D341Med (cell line): ENCODE data around the gene TRIM22.
A peak's percentile ranks its signal among the peaks of the same experiment; 100 is the strongest.
"Not testable (repeated sequence)": the region's sequence is repeated elsewhere in the genome, so short reads cannot be mapped to it uniquely, and the experiment has no call there.

Experiments used
- DNase-seq: peaks from one replicate; pipeline ENCODE4 v3.0.0; 2012; ENCODE audit warnings: low spot score

Gene TRIM22, protein sequence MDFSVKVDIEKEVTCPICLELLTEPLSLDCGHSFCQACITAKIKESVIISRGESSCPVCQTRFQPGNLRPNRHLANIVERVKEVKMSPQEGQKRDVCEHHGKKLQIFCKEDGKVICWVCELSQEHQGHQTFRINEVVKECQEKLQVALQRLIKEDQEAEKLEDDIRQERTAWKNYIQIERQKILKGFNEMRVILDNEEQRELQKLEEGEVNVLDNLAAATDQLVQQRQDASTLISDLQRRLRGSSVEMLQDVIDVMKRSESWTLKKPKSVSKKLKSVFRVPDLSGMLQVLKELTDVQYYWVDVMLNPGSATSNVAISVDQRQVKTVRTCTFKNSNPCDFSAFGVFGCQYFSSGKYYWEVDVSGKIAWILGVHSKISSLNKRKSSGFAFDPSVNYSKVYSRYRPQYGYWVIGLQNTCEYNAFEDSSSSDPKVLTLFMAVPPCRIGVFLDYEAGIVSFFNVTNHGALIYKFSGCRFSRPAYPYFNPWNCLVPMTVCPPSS

DNA sequence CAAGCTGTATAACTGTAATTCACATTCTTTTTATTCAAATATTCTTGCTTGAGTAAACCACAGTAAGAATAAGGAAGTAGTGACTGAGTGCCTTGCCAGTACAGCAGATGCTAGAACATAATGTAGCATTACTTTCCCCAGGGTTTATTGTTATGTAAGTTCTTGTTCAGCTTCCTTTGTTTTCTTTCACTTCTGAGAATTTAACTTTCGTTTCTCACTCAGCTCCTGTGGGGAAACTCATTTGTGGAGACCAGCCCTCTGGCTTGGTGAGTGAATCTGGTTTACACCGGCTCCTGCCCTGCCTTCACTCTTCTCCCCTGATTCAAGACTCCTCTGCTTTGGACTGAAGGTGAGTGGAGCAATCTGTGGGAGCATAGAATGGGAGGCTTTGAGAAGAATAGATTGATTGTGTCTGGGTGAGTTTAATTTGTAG, at the start of gene TRIM22:
Gene TRIM22, plus strand, starts transcription at position 240 of the 433 bp plus-strand sequence. CDS start 6,443 bp downstream, outside the sequence.
- no peak for DNase-seq

DNA sequence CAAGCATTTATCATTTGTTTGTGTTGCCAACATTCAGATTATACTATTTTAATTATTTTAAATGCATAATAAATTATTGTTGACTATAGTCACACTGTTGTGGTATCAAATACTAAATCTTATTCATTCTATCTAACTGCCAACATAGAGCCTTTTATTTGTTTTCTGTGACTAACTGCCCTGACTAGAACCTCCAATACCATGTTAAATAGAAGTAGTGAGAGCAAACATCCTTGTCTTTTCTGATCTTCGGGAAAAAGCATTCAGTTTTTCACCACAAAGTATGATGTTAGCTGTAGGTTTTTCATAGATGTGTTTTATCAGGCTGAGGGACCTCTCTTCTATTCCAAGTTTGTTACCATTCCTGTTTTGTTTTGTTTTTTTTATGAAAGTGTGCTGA, 49.6 kb upstream of the TRIM22 start:
- no peak for DNase-seq

DNA sequence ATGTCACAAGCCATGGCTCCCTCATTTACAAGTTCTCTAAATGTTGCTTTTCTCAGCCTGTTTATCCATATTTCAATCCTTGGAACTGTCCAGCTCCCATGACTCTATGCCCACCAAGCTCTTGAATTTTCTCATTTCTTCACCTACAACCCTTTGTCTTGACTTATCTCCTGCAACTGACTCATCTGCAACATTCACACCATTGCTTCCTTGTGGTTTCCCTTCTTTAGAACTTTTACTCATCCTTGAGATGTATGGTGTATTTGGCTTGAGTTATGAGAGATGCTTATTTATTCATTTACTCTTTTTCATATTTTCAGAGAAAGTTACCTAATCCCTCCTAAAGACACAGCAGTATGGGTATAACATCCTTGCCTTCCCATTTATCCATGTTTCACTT, 46.0 kb upstream of the TRIM22 start:
- no peak for DNase-seq

DNA sequence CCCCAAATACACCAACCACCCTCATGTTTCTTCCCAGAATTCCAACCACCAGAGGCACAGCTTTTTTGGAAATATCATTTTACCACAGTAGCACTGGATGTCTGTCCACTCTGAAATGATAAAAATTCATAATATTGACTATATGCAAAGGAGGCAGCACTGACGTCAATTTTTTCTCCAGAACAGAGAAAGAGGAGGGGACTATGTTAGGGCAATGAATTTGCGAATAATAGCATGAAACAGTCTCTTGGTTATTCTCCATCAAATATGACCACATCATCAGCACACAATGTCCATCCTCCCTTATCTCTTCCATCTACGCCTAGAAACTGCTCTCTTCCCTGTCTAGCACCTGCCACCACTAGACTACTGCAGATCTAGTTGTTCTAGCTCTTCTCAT, 43.5 kb upstream of the TRIM22 start:
- DNase-seq, result no peak

DNA sequence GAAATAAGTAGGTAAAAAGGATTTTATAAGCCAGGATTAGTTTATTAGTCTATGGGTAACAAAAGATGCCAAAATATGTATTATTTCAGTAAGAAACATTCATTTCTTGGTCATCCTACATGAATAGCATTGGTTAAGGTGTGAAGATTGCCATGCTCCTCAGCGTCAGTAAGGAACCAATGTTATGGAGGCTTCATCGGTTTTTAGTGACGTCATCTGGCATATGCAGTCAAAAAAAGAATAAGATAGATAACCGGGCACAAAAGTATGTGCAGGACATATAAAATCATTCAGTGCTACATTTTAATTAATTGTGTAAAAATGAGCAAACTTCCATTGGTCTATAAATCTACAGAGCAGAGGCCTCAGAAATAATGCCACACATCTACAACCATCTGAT, 34.1 kb upstream of the TRIM22 start:
- no peak for DNase-seq

DNA sequence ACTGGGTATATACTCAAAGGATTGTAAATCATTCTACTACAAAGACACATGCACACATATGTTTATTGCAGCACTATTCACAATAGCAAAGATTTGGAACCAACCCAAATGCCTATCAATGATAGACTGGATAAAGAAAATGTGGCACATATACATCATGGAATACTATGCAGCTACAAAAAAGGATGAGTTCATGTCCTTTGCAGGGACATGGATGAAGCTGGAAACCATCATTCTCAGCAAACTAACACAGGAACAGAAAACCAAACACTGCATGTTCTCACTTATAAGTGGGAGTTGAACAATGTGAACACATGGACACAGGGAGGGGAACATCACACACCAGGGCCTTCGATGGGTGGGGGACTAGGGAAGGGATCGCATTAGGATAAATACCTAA, 32.6 kb upstream of the TRIM22 start:
- DNase-seq, result not testable (repeated sequence)

DNA sequence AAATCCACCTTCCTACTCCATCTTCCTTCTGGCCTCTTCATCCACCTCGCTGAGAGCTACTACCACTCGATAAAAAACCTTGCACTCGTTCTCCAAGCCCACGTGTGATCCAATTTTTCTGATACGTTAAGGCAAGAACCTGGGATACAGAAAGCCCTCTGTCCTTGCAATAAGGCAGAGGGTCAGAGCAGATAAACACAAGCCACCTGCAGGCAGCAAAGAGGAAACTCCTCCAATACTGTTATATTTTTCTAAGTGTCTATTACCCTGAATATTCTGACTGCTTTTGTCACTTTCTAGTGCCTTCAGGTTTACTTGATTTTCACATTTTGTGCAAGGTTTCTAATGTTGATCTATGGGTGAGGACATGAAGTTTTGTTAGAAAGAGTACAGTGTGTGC, 31.3 kb upstream of the TRIM22 start:
- no peak for DNase-seq

DNA sequence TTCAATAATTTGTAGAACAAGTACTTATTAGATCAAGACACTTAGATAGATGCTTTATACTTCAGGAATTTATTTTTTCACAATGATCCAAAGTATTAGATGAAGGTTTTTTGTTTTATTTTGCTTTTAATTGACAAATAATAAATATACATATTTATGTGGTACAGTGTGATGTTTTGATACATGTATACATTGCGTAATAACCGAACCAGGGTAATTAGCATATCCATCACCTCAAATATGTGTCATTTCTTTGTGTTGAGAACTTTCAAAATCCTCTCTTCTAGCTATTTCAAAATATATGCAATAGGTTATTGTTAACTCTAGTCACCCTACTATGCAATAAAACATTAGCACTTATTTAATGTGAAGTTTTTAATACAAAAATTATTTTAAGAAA, 26.1 kb upstream of the TRIM22 start:
- DNase-seq, result no peak

DNA sequence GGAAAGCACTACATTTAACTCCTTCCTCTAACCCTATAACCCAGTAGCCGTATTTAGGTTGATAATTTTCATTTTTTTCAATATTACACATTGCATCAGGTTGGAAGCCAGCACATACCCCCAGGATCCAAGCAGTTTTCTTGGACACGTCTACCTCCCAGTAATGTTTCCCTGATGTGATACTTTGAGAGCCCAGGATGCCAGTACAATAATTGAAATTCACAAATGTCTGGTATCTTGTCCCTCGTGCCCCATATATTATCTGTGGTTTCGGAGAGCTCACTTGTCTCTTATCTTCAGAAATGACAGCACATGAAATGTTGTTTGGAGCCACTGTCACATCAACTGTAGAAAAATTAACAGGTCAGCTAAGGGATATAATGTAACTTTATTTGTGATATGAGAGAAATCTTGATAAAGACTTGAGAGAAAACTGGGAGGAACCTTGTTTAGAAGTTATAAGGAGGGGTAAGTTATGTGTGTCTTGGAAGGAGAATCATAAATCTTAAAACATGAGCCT, 24.5 kb upstream of the TRIM22 start:
- no peak for DNase-seq

DNA sequence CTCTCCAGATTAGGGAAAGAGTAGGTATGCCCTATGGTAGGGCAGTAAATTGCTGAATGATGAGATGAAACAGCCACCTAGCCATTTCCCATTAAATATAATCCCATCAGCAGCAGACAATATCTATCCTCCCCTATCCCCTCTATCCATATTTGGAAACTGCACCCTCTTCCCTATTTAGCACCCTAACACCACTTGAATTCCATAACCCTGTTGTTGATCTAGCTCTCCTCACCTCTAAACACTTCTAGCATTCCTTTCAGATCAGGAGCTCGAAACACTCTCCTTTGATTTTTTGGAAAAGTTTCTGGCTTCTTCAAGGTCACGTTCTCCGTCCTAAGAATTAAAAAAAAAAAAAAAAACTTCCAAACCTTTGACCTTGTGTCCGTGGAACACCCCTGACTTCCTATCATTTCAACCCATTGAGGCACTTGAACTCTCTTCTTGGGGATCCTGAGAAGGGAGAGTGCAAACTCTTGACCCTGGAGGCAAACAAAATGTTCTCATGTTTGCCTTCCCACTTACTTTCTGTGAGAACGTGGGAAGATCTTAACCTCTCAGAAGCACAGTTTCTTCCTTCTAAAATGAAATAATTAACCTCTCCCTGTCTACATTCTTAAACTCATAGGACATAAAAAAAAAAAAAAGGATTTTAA, 23.7 kb upstream of the TRIM22 start:
- no peak for DNase-seq

DNA sequence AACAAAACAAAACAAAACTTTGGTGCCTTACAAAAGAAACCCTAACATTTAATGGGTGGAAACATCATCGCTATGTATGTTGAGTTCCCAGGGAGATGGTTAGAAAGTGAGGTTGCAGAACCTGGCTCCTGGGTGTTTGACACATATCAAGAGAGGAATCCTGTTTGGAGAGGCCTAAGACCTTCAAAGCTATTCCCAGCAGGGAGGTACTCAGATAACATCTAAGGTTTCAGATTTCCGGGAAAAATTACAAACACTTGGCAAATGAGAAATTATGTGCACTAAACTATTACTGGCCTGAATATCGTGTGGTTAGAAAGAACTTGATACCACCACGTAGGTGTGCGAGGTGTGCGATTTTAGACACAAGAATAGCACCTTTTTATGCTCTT, 23.2 kb upstream of the TRIM22 start:
- no peak for DNase-seq

DNA sequence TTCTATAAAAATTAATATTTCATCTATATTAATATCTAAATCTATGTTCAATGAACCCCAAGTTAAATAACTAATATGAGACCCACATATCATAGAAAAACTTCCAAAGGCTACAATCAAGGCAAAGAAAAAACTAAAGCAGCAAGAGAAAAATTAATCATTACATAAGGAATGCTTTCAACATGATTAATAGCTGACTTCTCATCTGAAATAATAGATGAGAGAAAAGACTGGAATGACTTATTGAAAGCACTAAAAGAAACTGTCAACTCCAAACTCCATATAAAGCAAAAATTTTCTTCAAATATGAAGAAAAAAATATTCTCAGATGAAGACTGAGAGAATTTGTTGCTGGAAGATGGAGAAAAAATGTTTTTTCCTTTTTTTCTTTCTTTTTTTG, 17.8 kb upstream of the TRIM22 start:
- DNase-seq, result no peak

DNA sequence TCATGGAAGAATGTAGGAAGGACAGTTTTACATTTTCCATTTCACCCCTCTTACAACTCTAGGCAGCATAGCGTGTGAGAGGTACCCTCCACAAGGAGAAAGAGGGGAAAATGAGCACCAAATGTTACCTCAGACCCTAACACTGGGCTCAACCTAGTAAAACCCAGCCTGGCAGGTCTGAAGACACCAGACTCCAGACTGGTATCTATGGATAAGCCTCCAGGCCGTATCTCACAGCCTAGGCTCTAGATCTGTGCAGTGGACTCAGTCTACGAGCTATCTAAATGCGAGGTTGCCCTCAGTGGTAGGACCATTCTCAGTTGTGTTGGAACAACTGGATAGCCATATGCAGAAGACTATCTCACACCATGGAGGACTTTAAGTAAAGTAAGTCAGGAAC, 15.2 kb upstream of the TRIM22 start:
- DNase-seq, result no peak

DNA sequence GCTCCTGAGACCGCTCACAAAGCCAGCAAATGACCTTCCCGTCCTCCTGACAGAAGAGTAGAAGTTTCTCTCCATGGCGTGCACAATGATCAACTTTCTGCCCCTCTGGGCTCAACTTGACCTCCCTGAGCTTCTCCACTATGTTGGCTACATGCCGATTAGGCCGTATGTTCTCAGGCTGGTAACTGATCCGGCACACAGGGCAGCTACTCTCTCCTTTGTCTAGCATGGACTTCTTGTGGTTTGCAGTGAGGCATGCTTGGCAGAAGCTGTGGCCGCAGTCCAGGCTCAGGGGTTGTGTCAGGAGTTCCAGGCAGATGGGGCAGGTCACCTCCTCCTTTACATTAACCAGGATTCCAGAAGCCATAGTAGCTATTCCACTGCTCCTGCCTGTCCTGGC, 9.8 kb upstream of the TRIM22 start:
- DNase-seq, result no peak

DNA sequence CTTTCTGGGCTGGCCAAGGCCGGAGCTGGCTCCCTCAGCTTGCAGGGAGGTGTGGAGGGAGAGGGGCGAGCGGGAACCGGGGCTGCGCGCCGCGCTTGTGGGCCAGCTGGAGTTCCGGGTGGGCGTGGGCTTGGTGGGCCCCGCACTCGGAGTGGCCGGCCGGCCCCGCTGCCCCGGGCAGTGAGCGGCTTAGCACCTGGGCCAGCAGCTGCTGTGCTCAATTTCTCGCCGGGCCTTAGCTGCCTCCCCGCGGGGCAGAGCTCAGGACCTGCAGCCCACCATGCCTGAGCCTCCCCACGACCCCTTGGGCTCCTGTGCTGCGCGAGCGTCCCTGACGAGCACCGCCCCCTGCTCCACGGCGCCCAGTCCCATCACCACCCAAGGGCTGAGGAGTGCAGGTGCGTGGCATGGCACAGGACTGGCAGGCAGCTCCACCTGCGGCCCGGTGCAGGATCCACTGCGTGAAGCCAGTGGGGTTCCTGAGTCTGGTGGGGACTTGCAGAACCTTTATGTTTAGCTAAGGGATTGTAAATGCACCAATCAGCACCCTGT, 6.6 kb upstream of the TRIM22 start:
- DNase-seq, result not testable (repeated sequence)

DNA sequence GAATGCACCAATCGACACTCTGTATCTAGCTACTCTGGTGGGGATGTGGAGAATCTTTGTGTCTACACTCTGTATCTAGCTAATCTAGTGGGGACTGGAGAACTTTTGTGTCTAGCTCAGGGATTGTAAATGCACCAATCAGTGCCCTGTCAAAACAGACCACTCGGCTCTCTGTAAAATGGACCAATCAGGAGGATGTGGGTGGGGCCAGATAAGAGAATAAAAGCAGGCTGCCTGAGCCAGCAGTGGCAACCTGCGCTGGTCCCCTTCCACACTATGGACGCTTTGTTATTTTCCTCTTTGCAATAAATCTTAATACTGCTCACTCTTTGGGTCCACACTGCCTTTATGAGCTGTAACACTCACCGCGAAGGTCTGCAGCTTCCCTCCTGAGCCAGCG, 6.0 kb upstream of the TRIM22 start:
- not testable (repeated sequence) for DNase-seq

DNA sequence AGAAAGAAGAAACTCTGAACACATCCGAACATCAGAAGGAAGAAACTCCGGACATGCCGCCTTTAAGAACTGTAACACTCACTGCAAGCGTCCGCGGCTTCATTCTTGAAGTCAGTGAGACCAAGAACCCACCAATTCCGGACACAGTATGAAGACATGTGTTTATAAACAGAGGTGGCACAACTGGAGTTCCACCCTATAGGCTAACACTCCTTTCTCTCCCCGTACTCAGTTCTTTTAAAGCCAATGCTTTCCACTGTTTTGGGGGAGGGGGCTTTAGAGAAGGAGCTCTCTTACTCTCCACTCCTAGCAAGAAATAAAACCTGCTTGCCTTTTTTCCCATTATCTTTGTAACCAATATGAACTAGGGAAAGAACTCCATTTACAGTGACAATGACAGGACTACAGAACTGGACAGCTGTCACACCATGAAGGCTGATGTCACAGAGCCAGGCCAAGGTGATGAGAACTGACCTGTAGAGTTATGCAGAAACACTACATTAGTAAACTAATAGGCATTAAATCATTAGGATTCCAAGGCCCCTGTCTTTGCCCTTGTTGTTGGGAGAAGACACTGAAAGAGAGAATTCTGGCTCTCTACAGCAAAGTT, 5.4 kb upstream of the TRIM22 start:
- no peak for DNase-seq

DNA sequence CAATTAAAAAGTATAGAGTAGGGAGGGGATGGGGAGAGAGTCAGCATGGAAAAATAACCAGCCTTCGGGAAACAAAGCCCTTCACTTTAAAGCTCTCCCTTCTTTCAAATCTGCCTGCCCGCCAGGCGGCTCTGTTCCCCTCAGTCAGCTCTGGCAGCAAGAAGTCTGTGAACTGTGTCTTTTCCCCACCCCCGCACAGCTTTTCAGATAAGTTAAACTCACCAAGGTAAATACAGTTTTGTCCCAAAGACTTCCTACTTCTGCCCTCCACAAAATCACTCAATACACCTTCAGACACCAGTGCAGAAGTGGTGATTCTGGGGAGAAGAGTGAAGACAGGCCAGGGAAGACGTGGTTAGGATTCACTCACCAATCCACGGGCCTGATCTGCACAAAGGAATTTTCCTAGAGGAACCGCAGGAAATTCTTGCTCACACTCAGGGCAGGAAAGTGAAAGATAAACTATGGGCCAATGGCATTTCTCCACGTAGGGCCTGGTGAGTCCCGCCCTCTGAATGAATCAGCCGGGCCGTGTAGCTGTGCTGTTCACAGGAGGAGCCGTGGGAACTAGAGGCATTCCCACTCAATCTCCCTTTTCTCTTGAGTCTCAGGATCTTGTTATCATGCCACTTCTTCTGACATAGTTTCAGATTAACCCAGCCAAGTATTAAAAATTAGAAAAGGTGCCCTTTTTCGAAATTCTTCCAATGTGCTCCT, 4.8 kb upstream of the TRIM22 start, which contains the start of gene TRIM5:
Gene TRIM5, minus strand, starts transcription at position 429 of the 717 bp plus-strand sequence. CDS start 4,897 bp downstream, outside the sequence.
- peak; percentile 31 for DNase-seq

DNA sequence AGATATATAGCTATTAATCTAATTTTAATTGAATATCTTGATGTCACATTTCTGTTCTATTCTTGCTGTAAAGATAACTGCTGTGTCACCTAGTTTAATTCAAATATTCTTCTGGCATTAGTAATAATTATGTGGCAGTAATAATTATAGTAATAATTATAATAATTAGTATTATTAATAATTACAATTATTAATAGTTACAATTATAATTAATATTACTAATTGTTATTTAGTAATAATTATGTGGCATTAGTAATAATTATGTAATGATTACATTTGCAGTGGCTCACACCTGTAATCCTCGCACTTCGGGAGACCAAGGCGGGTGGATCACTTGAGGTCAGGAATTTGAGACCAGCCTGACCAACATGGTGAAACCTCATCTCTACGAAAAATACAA, 3.2 kb upstream of the TRIM22 start:
- no peak for DNase-seq

DNA sequence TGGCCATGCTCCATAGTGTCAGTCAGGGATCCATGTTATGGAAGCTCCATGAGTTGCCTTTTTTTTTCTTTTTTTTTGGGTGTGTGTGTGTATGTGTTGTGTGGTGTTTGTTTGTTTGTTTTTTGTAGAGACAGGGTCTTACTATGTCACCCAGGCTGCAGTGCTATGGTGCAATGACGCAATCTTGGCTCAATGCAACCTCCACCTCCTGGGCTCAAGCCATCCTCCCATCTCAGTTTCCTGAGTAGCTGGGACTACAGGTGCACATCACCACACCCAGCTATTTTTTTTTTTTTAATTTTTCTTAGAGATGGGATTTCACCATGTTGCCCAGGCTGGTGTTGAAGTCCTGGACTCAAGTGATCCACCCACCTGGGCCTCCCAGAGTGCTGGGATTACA, 1.1 kb upstream of the TRIM22 start:
- no peak for DNase-seq

DNA sequence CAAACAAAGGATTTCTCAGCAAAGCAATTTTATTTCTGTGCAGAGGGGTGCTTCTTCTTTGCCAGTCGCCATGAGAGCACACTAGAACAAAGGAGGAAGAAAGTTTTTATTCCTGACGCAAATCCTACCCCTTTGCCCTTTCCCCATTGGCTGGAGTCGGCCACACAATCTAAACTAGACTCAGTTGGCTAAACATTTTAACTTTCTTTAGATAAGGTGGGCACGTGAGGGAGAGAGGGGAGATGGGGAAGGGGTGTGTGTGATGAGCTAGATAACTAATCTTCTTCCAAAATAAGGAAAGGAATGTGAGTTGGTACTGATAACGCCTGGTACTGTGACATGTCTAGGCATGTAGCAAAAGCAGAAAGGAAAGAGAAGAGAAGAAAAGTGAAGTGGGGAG, 626 bp downstream of the TRIM22 start:
- DNase-seq, result no peak

DNA sequence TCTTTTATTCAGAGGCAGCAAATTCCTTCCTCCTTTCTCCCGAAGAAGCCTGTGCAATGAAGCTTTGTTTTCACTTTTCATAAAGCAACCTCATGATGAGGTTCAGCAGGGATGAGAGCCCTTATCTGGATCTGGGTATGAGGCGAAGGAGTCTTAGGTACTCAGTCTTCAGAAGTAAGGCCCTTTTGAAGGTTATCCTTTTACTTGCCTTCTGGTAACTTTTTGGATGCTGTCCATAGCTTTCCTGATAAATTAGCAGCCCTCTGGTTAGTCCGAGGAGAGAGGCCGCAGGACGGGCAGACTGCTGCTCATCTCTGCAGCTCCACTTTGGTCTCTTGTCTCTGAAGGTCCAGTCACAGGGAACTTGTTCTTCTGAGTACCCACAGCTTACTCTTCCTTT, 1.1 kb downstream of the TRIM22 start:
- no peak for DNase-seq
